Prostate gland (tissue), 2 donors: ENCODE results near the gene CLDND2. TPM values are rescaled to one million over a fixed set of nuclear protein-coding genes. Genes with fewer than 3 reads are reported as not detected.

Source experiments
- DNase-seq: peaks from one replicate; pipeline ENCODE4 v3.0.0-alpha.2; 2019; ENCODE audit warnings: low spot score
- H3K27ac ChIP-seq, 2 donors: fragments of 200-600 bp; sonication (generic); 2 replicates each; pipeline ENCODE4 v1.5.1; 2017 to 2019
- H3K27me3 ChIP-seq: fragments of 200-600 bp; sonication (generic); replicated peaks from 2 replicates; pipeline ENCODE4 v1.5.1; 2019; ENCODE audit not compliant: insufficient read depth
- H3K36me3 ChIP-seq, 2 donors: fragments of 200-600 bp; sonication (generic); 1 replicate in 1 of 2; 2 replicates in 1 of 2; pipeline versions ENCODE4 v1.5.1 to v1.8.1; 2017 to 2019
- H3K4me1 ChIP-seq: fragments of 200-600 bp; sonication (generic); replicated peaks from 2 replicates; pipeline ENCODE4 v1.5.1; 2019
- H3K4me3 ChIP-seq, 2 donors: fragments of 200-600 bp; sonication (generic); 2 replicates each; pipeline ENCODE4 v1.5.1; 2017 to 2019
- H3K9me3 ChIP-seq: fragments of 200-600 bp; sonication (generic); 2 replicates; pipeline ENCODE4 v1.5.1; 2017
- CTCF ChIP-seq, 4 experiments: fragments of 200-600 bp in 2 of 4; fragments of 450-650 bp in 2 of 4; sonication (generic) in 2 of 4; IDR thresholded peaks; 1 replicate in 3 of 4; 2 replicates in 1 of 4; pipeline ENCODE4 v1.5.1; 2016 to 2019; ENCODE audit warnings: antibody characterized with exemption in 4 of 4, mild to moderate bottlenecking in 2 of 4, moderate library complexity in 2 of 4
- POLR2A ChIP-seq: fragments of 450-650 bp; IDR thresholded peaks from one replicate; pipeline ENCODE4 v1.6.1; 2016; ENCODE audit warnings: antibody characterized with exemption, mild to moderate bottlenecking
- POLR2AphosphoS5 ChIP-seq: sonication (generic); formaldehyde crosslinking; IDR thresholded peaks from one replicate; pipeline ENCODE4 v1.6.1; 2017; ENCODE audit warnings: antibody characterized with exemption
- WGBS: methylation state at CpG from one replicate; pipeline ENCODE4 v1.1.5; 2018; 5-methylcytosine and 5-hydroxymethylcytosine counted together
- intact Hi-C: fragments of 100-400 bp; cut with DNase I; formaldehyde crosslinking; loops from one replicate; pipeline ENCODE4 v1.14.2; 2022
- total RNA-seq, 2 donors: library from RNA; depleted of rRNA; stranded (reverse); fragments of >200 nt; gene quantifications; one replicate each; pipeline ENCODE4 v1.1.0, GENCODE V29; 2016

Gene CLDND2
- total RNA-seq, 2 donors from 2014 or later: 4.2 TPM; not detected in 1

GRCh38 chr19:51367255-51367564 lies 1.6 kb downstream of the CLDND2 start:
- 0% methylated on average over 15 of the region's 15 CpGs for WGBS
- peaks cover 8% of the 10 kb centered on the region for H3K4me1 ChIP-seq
- H3K9me3 ChIP-seq: no peaks in the 10 kb centered on the region
- no peaks in the 10 kb centered on the region for H3K36me3 ChIP-seq
- peak overlapping the region; percentile 61 to 76 for H3K4me3 ChIP-seq
- TF ChIP-seq POLR2A (peak; percentile 90), POLR2AphosphoS5 (no peak)
- peak overlapping the region; percentile 85 to 86 for H3K27ac ChIP-seq
- no peak for DNase-seq
- intact Hi-C loops: loop anchor here (2.0 to 5.0 kb wide), 2 partner anchors 26 to 335 kb away; no protein-coding TSS in a partner anchor
- H3K27me3 ChIP-seq: no peaks in the 10 kb centered on the region

- Histone ChIP-seq H3K36me3 (no peaks in the 10 kb centered on the region), H3K27me3 (no peaks in the 10 kb centered on the region), H3K4me1 (peaks cover 8% of the 10 kb centered on the region), H3K9me3 (no peaks in the 10 kb centered on the region), H3K27ac (peak overlapping the region; percentile 85 to 86), H3K4me3 (peak overlapping the region; percentile 61 to 76)
- intact Hi-C loops: loop anchor here (2.0 to 5.0 kb wide), 2 partner anchors 26 to 336 kb away; no protein-coding TSS in a partner anchor
- DNase-seq: peak; percentile 97
- TF ChIP-seq POLR2A (peak; percentile 95), POLR2AphosphoS5 (peak; percentile 98), CTCF (IDR thresholded peaks at IDR 0.05) (no peak)
- WGBS: under 1% methylated on average over 54 of the region's 54 CpGs
These were observed 2.2 kb downstream of the CLDND2 start for GRCh38 chr19:51366389-51367254.

- Histone ChIP-seq H3K27me3 (no peaks in the 10 kb centered on the region), H3K9me3 (no peaks in the 10 kb centered on the region), H3K36me3 (no peaks in the 10 kb centered on the region), H3K27ac (peak within 1 kb of the TSS; percentile 85 to 86), H3K4me3 (peak within 1 kb of the TSS; percentile 61 to 76), H3K4me1 (peaks cover 8% of the 10 kb centered on the region)
- WGBS: under 1% methylated on average over 27 of the region's 27 CpGs
- intact Hi-C loops: loop anchor here (2.0 to 5.0 kb wide), 2 partner anchors 25 to 336 kb away; no protein-coding TSS in a partner anchor
- TF ChIP-seq CTCF (IDR thresholded peaks at IDR 0.05): no peak
- TF ChIP-seq POLR2AphosphoS5: no peak
- TF ChIP-seq POLR2A: no peak
- DNase-seq: no peak
These were observed 2.8 kb downstream of the CLDND2 start, which contains the start of gene ETFB for GRCh38 chr19:51365965-51366388. Gene ETFB, minus strand, starts transcription at chr19:51366388. Its CDS starts 62 bp downstream, at chr19:51366326.

GRCh38 chr19:51365211-51365964 lies 3.4 kb downstream of the CLDND2 start:
- DNase-seq: no peak
- WGBS: 13% methylated on average over 10 of the region's 10 CpGs

More at GRCh38 chr19:51365211-51365964, 3.4 kb downstream of the CLDND2 start:
- Histone ChIP-seq H3K4me1 (peaks cover 8% of the 10 kb centered on the region), H3K27me3 (no peaks in the 10 kb centered on the region), H3K9me3 (no peaks in the 10 kb centered on the region), H3K36me3 (no peaks in the 10 kb centered on the region), H3K27ac (peak overlapping the region; percentile 85 to 86), H3K4me3 (peak overlapping the region; percentile 61 to 76)
- intact Hi-C loops: loop anchor here (5.0 kb wide), 1 partner anchor 337 kb away; no protein-coding TSS in a partner anchor
- TF ChIP-seq CTCF (IDR thresholded peaks at IDR 0.05) (no peak), POLR2A (no peak)
